ENCODE results near the gene SNRNP70. TPM values are rescaled to one million over a fixed set of nuclear protein-coding genes. Genes with fewer than 3 reads are reported as not detected.

Gene SNRNP70
- total and polyA plus RNA-seq, 2 of the 13 experiments (the other 11 are each of a cell fraction or from before 2014, with no cell fraction given), result 150 to 210 TPM

- TF ChIP-seq RAD21 (CRISPR knock-in tag; IDR thresholded peaks at IDR 0.05), result no peak
- no peak for TF ChIP-seq ZNF576 (CRISPR knock-in tag; IDR thresholded peaks at IDR 0.05)
- no peak for TF ChIP-seq ZNF17 (CRISPR knock-in tag; IDR thresholded peaks at IDR 0.05)
- no peak for TF ChIP-seq NFAT5 (CRISPR knock-in tag; IDR thresholded peaks at IDR 0.05)
- TF ChIP-seq ZFP37 (CRISPR knock-in tag; IDR thresholded peaks at IDR 0.05; ENCODE audit: borderline replicate concordance), result no peak
- peak; percentile 51; the same call in 1 of the 2 replicates for TF ChIP-seq TFDP1 (CRISPR knock-in tag; IDR thresholded peaks at IDR 0.05; ENCODE audit: borderline replicate concordance)
- no peak for TF ChIP-seq ZNF142 (CRISPR knock-in tag; IDR thresholded peaks at IDR 0.05)
- no peak for TF ChIP-seq PATZ1 (CRISPR knock-in tag; IDR thresholded peaks at IDR 0.05)
- TF ChIP-seq ZNF44 (CRISPR knock-in tag; IDR thresholded peaks at IDR 0.05), result no peak
- no peak for TF ChIP-seq ZNF766 (CRISPR knock-in tag; IDR thresholded peaks at IDR 0.05; ENCODE audit: borderline replicate concordance)
These were observed 66.2 kb downstream of the SNRNP70 start (continued) for GRCh38 chr19:49151267-49152118.
